Immature natural killer cell (primary cell): ENCODE results near the gene CENPE. TPM values are rescaled to one million over a fixed set of nuclear protein-coding genes. Genes with fewer than 3 reads are reported as not detected.
"Not testable (repeated sequence)": the region's sequence is repeated elsewhere in the genome, so short reads cannot be mapped to it uniquely, and the experiment has no call there.

Experiments used
- DNase-seq, 3 donors: peaks; one replicate each; pipeline ENCODE4 v3.0.0; 2022; ENCODE audit warnings: mixed read lengths in 1 of 3
- H3K27ac Mint-ChIP-seq, 6 donors: one replicate each; pipeline ENCODE4 v1.8.0; 2020; ENCODE audit warnings: mixed read lengths in 6 of 6, mild to moderate bottlenecking in 5 of 6, inconsistent platforms in 4 of 6, moderate library complexity in 3 of 6
- H3K27me3 Mint-ChIP-seq, 3 donors: one replicate each; pipeline ENCODE4 v1.8.0; 2020 to 2021; ENCODE audit warnings: low read depth in 3 of 3, mild to moderate bottlenecking in 3 of 3, mixed read lengths in 3 of 3, moderate library complexity in 3 of 3, inconsistent platforms in 1 of 3
- H3K36me3 Mint-ChIP-seq, 3 donors: one replicate each; pipeline ENCODE4 v1.8.0; 2020; ENCODE audit warnings: mixed read lengths in 3 of 3, inconsistent platforms in 2 of 3, mild to moderate bottlenecking in 2 of 3
- H3K4me1 Mint-ChIP-seq, 2 donors: one replicate each; pipeline ENCODE4 v1.8.0; 2020; ENCODE audit warnings: inconsistent platforms in 2 of 2, mild to moderate bottlenecking in 2 of 2, mixed read lengths in 2 of 2, moderate library complexity in 1 of 2
- H3K4me3 Mint-ChIP-seq, 5 donors: one replicate each; pipeline ENCODE4 v1.8.0; 2020; ENCODE audit warnings: mild to moderate bottlenecking in 5 of 5, mixed read lengths in 5 of 5, inconsistent platforms in 3 of 5, moderate library complexity in 3 of 5
- H3K9me3 Mint-ChIP-seq, 6 donors: one replicate each; pipeline ENCODE4 v1.8.0; 2020; ENCODE audit warnings: mild to moderate bottlenecking in 6 of 6, mixed read lengths in 6 of 6, inconsistent platforms in 4 of 6, moderate library complexity in 3 of 6
- polyA plus RNA-seq, 3 donors: library from polyadenylated mRNA; unstranded; fragments of 300-500 nt; fragmentation: Illumina TruSeq; gene quantifications; one replicate each; pipeline ENCODE4 v1.2.3, GENCODE V29; 2021

CENPE gene, protein sequence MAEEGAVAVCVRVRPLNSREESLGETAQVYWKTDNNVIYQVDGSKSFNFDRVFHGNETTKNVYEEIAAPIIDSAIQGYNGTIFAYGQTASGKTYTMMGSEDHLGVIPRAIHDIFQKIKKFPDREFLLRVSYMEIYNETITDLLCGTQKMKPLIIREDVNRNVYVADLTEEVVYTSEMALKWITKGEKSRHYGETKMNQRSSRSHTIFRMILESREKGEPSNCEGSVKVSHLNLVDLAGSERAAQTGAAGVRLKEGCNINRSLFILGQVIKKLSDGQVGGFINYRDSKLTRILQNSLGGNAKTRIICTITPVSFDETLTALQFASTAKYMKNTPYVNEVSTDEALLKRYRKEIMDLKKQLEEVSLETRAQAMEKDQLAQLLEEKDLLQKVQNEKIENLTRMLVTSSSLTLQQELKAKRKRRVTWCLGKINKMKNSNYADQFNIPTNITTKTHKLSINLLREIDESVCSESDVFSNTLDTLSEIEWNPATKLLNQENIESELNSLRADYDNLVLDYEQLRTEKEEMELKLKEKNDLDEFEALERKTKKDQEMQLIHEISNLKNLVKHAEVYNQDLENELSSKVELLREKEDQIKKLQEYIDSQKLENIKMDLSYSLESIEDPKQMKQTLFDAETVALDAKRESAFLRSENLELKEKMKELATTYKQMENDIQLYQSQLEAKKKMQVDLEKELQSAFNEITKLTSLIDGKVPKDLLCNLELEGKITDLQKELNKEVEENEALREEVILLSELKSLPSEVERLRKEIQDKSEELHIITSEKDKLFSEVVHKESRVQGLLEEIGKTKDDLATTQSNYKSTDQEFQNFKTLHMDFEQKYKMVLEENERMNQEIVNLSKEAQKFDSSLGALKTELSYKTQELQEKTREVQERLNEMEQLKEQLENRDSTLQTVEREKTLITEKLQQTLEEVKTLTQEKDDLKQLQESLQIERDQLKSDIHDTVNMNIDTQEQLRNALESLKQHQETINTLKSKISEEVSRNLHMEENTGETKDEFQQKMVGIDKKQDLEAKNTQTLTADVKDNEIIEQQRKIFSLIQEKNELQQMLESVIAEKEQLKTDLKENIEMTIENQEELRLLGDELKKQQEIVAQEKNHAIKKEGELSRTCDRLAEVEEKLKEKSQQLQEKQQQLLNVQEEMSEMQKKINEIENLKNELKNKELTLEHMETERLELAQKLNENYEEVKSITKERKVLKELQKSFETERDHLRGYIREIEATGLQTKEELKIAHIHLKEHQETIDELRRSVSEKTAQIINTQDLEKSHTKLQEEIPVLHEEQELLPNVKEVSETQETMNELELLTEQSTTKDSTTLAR (N-terminal part only)
- polyA plus RNA-seq = under 1 TPM in 2 of 3 donors, not detected in 1; 0.43 to 0.91 TPM

- peaks cover 11 to 20% of the 10 kb centered on the region in 2 donors for H3K4me1 Mint-ChIP-seq
- H3K27ac Mint-ChIP-seq = peak within 1 kb of the TSS; percentile 91 to 100 (median 98)
Measured at GRCh38 chr4:103198111-103198765, at the start of gene CENPE. CENPE (minus strand) TSS chr4:103198343; CDS start chr4:103198319, 24 bp downstream.

GRCh38 chr4:103244251-103244650 is 46.1 kb upstream of the CENPE start:
- Mint-ChIP-seq H3K4me1 (no peaks in the 10 kb centered on the region), H3K9me3 (peaks cover 3 to 11% (median 5%) of the 10 kb centered on the region in 6 donors), H3K4me3 (no peak overlapping the region), H3K36me3 (peaks cover 0 to 5% (median 0%) of the 10 kb centered on the region in 3 donors), H3K27ac (no peak overlapping the region), H3K27me3 (peaks cover 5 to 8% (median 5%) of the 10 kb centered on the region in 3 donors)
- DNase-seq = no peak

More at GRCh38 chr4:103198111-103198765, at the start of gene CENPE:
- Mint-ChIP-seq H3K9me3 (no peaks in the 10 kb centered on the region), H3K36me3 (peaks cover 0 to 3% (median 0%) of the 10 kb centered on the region in 3 donors), H3K27me3 (peaks cover 0 to 6% (median 5%) of the 10 kb centered on the region in 3 donors), H3K4me3 (peak within 1 kb of the TSS; percentile 89 to 100 (median 96))
- peak; percentile 86 to 88 (median 88) for DNase-seq

- not testable (repeated sequence) for DNase-seq, H3K36me3 Mint-ChIP-seq, H3K4me1 Mint-ChIP-seq, H3K27me3 Mint-ChIP-seq, H3K27ac Mint-ChIP-seq, H3K9me3 Mint-ChIP-seq, H3K4me3 Mint-ChIP-seq
Measured at GRCh38 chr4:103230938-103231337, 32.8 kb upstream of the CENPE start.

- not testable (repeated sequence) for H3K4me3 Mint-ChIP-seq, H3K27ac Mint-ChIP-seq, DNase-seq, H3K4me1 Mint-ChIP-seq, H3K9me3 Mint-ChIP-seq, H3K36me3 Mint-ChIP-seq
- H3K27me3 Mint-ChIP-seq = peaks cover 5 to 17% (median 10%) of the 10 kb centered on the region in 3 donors
Measured at GRCh38 chr4:103223556-103223955, 25.4 kb upstream of the CENPE start.

GRCh38 chr4:103207673-103208072 is 9.5 kb upstream of the CENPE start:
- no peaks in the 10 kb centered on the region for H3K36me3 Mint-ChIP-seq
- H3K27ac Mint-ChIP-seq = no peak overlapping the region
- no peak for DNase-seq
- no peaks in the 10 kb centered on the region for H3K4me1 Mint-ChIP-seq
- H3K9me3 Mint-ChIP-seq = no peaks in the 10 kb centered on the region
- H3K27me3 Mint-ChIP-seq = peaks cover 1 to 6% (median 4%) of the 10 kb centered on the region in 3 donors
- no peak overlapping the region for H3K4me3 Mint-ChIP-seq

DNA sequence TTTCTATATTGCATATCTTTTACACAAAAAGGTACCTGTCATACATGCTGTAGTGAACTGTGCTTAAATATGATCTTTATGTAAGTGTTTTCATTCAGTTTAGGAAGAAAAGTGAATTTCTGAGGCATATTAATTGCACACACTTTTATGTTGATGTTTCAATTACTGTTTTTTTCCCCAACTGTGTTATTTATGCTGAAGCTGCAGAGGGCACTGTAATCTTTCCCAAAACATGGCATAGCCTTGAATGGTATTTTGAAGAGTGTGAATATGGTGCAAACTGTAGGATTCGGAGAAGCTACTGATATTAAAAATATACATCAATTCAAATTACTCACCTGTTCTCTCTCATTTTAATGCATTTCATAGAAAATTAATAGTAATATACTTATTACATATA is 6.0 kb upstream of the CENPE start:
- no peaks in the 10 kb centered on the region for H3K4me1 Mint-ChIP-seq
- no peak overlapping the region for H3K27ac Mint-ChIP-seq
- DNase-seq = no peak
- H3K9me3 Mint-ChIP-seq = no peaks in the 10 kb centered on the region
- no peak overlapping the region for H3K4me3 Mint-ChIP-seq
- H3K27me3 Mint-ChIP-seq = peaks cover 0 to 6% (median 3%) of the 10 kb centered on the region in 3 donors
- H3K36me3 Mint-ChIP-seq = peaks cover 0 to 3% (median 0%) of the 10 kb centered on the region in 3 donors

- peaks cover 0 to 7% (median 5%) of the 10 kb centered on the region in 3 donors for H3K27me3 Mint-ChIP-seq
- H3K4me3 Mint-ChIP-seq = no peak overlapping the region
Measured at GRCh38 chr4:103201724-103202123, 3.6 kb upstream of the CENPE start.

DNA sequence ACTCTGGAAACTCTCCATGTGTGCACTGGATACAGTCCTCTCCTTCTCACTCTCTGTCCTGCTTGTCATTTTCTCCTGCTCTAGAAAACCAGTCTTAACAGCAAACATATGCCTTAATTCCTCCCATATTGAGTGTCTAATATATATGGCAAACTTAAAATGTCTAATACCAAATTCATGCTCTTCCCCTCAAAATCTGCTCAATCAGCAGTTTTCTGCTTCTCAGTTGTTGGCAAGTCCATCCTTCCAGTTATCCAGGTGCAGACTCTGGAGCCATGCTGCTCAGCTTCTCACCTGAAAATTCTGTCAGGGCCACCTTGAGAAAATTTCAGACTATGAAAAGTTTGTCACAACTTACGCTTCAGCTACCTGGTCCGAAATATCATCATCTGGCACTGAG is 3.1 kb upstream of the CENPE start:
- Mint-ChIP-seq H3K4me3 (no peak overlapping the region), H3K9me3 (no peaks in the 10 kb centered on the region), H3K27me3 (peaks cover 0 to 7% (median 5%) of the 10 kb centered on the region in 3 donors), H3K27ac (no peak overlapping the region), H3K4me1 (peaks cover 11 to 20% of the 10 kb centered on the region in 2 donors), H3K36me3 (peaks cover 0 to 3% (median 0%) of the 10 kb centered on the region in 3 donors)
- DNase-seq = no peak

More at GRCh38 chr4:103201724-103202123, 3.6 kb upstream of the CENPE start:
- peaks cover 11 to 20% of the 10 kb centered on the region in 2 donors for H3K4me1 Mint-ChIP-seq
- no peak for DNase-seq
- H3K27ac Mint-ChIP-seq = no peak overlapping the region
- peaks cover 0 to 3% (median 0%) of the 10 kb centered on the region in 3 donors for H3K36me3 Mint-ChIP-seq
- H3K9me3 Mint-ChIP-seq = no peaks in the 10 kb centered on the region

GRCh38 chr4:103199009-103199408 is 866 bp upstream of the CENPE start:
- H3K9me3 Mint-ChIP-seq = no peaks in the 10 kb centered on the region
- H3K4me1 Mint-ChIP-seq = peaks cover 11 to 20% of the 10 kb centered on the region in 2 donors
- peaks cover 0 to 6% (median 5%) of the 10 kb centered on the region in 3 donors for H3K27me3 Mint-ChIP-seq
- DNase-seq = no peak
- H3K4me3 Mint-ChIP-seq = peak overlapping the region; percentile 89 to 100 (median 96)
- H3K27ac Mint-ChIP-seq = peak overlapping the region in 3 of 6 donors; percentile 97 to 99 (median 98)
- peaks cover 0 to 3% (median 0%) of the 10 kb centered on the region in 3 donors for H3K36me3 Mint-ChIP-seq

GRCh38 chr4:103197765-103198110 is 405 bp downstream of the CENPE start:
- peaks cover 0 to 3% (median 0%) of the 10 kb centered on the region in 3 donors for H3K36me3 Mint-ChIP-seq
- DNase-seq = no peak
- no peaks in the 10 kb centered on the region for H3K9me3 Mint-ChIP-seq
- H3K27ac Mint-ChIP-seq = peak overlapping the region in 5 of 6 donors; percentile 64 to 98 (median 88)
- peaks cover 0 to 3% (median 3%) of the 10 kb centered on the region in 3 donors for H3K27me3 Mint-ChIP-seq
- H3K4me1 Mint-ChIP-seq = peaks cover 11 to 20% of the 10 kb centered on the region in 2 donors
- peak overlapping the region; percentile 89 to 100 (median 96) for H3K4me3 Mint-ChIP-seq

DNA sequence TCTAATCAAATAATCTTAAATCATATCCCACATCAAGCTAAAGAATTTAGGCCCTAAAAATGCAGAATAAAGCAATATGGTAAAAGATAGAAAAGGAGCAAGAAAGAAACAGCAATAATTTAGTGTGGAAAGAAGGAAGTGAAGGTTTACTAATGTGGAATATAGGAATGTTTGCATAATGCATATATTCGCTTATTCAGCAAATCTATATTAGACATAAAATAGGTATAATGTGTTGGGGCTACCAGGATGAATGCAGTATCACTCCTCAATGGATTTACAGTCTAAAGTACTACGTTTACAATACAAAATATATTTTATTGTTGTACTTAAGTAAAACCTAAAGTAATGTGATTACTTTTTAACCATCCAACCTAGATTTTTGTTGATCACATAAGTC is 4.7 kb downstream of the CENPE start:
- Mint-ChIP-seq H3K27ac (no peak overlapping the region), H3K4me3 (no peak overlapping the region), H3K27me3 (peaks cover 0 to 2% (median 2%) of the 10 kb centered on the region in 3 donors), H3K9me3 (no peaks in the 10 kb centered on the region), H3K36me3 (peaks cover 0 to 3% (median 0%) of the 10 kb centered on the region in 3 donors), H3K4me1 (peaks cover 9 to 17% of the 10 kb centered on the region in 2 donors)
- DNase-seq = no peak

- no peak overlapping the region for H3K27ac Mint-ChIP-seq
- no peaks in the 10 kb centered on the region for H3K4me1 Mint-ChIP-seq
- no peak for DNase-seq
- peaks cover 0 to 1% (median 0%) of the 10 kb centered on the region in 3 donors for H3K27me3 Mint-ChIP-seq
- H3K4me3 Mint-ChIP-seq = no peak overlapping the region
- peaks cover 10 to 28% (median 14%) of the 10 kb centered on the region in 3 donors for H3K36me3 Mint-ChIP-seq
- H3K9me3 Mint-ChIP-seq = peaks cover 0 to 14% (median 8%) of the 10 kb centered on the region in 6 donors
Measured at GRCh38 chr4:103171006-103171405, 27.1 kb downstream of the CENPE start.
